ENCODE data around the gene S100A3.
"Not testable (repeated sequence)": the region's sequence is repeated elsewhere in the genome, so short reads cannot be mapped to it uniquely, and the experiment has no call there.

Gene S100A3

DNA sequence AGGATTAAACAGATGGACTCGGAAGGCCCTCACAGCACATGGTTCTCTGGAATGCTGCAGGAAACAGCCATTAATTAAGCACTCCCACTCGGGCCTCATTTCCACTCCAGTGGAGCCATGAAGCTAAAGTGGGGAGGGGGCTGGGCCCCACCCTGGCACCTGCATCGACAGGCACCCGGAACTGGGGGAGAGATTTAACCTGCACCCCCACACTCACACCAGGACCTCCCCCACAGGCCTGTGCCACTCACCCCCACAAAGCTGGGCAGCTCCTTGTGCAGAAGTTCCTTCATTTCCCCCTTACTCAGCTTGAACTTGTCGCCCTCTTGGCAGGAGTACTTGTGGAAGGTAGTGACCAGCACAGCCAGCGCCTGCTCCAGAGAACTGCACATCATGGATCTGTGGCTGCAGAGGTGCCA, 14.4 kb upstream of the S100A3 start:
- H3K9me2 ChIP-seq (replicated peaks; ENCODE audit: insufficient read depth, low read length), result no peaks in the 10 kb centered on the region
- no peaks in the 10 kb centered on the region for H3K27me3 ChIP-seq (ENCODE audit: low read length)
- no peak overlapping the region for H3K27ac ChIP-seq (ENCODE audit: low read depth, low read length)
- no peaks in the 10 kb centered on the region for H4K20me1 ChIP-seq (ENCODE audit: low read depth, low read length)
- no peaks in the 10 kb centered on the region for H3F3A ChIP-seq (ENCODE audit: insufficient read depth)
- no peak overlapping the region for H3K4me2 ChIP-seq (ENCODE audit: low read depth, low read length, poor library complexity, severe bottlenecking)
- H2AFZ ChIP-seq (ENCODE audit: low read depth, low read length, severe bottlenecking), result no peak overlapping the region
- no peak overlapping the region for H3K4me3 ChIP-seq (ENCODE audit: insufficient read depth, low read length, poor library complexity, severe bottlenecking)
- H3K79me2 ChIP-seq (ENCODE audit: insufficient read depth, low read length), result no peaks in the 10 kb centered on the region
- H3K9ac ChIP-seq (ENCODE audit: low read length), result no peak overlapping the region
- no peaks in the 10 kb centered on the region for H3K36me3 ChIP-seq (ENCODE audit: low read length)
- no peak for TF ChIP-seq EZH2phosphoT487 (conservative IDR thresholded peaks at IDR 0.05; ENCODE audit: low read length)
- TF ChIP-seq CTCF (IDR thresholded peaks at IDR 0.05; ENCODE audit: insufficient read depth, low read length, poor library complexity, severe bottlenecking), result no peak
- no peaks in the 10 kb centered on the region for H3K9me3 ChIP-seq (ENCODE audit: insufficient read depth, low read length)

DNA sequence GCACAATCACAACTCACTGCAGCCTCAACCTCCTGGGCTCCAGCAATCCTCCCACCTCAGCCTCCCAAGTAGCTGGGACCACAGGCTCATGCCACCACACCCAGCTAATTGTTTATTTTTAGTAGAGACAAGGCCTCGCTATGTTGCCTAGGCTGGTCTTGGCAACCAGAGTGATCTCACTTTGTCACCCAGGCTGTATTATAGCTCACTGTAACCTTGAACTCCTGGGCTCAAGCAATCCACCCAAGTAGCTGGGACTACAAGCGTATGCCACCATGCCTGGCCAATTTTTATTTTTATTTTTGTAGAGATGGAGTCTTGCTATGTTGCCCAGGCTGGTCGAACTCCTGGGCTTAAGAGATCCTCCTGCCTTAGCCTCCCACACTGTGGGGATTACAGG, 13.0 kb upstream of the S100A3 start:
- not testable (repeated sequence) for H3K9me2 ChIP-seq (replicated peaks; ENCODE audit: insufficient read depth, low read length); H3K79me2 ChIP-seq (ENCODE audit: insufficient read depth, low read length); H3F3A ChIP-seq (ENCODE audit: insufficient read depth); H3K4me2 ChIP-seq (ENCODE audit: low read depth, low read length, poor library complexity, severe bottlenecking); H3K27me3 ChIP-seq (ENCODE audit: low read length); H3K9me3 ChIP-seq (ENCODE audit: insufficient read depth, low read length); H4K20me1 ChIP-seq (ENCODE audit: low read depth, low read length); H3K9ac ChIP-seq (ENCODE audit: low read length); H2AFZ ChIP-seq (ENCODE audit: low read depth, low read length, severe bottlenecking); H3K36me3 ChIP-seq (ENCODE audit: low read length); H3K27ac ChIP-seq (ENCODE audit: low read depth, low read length); H3K4me3 ChIP-seq (ENCODE audit: insufficient read depth, low read length, poor library complexity, severe bottlenecking)

DNA sequence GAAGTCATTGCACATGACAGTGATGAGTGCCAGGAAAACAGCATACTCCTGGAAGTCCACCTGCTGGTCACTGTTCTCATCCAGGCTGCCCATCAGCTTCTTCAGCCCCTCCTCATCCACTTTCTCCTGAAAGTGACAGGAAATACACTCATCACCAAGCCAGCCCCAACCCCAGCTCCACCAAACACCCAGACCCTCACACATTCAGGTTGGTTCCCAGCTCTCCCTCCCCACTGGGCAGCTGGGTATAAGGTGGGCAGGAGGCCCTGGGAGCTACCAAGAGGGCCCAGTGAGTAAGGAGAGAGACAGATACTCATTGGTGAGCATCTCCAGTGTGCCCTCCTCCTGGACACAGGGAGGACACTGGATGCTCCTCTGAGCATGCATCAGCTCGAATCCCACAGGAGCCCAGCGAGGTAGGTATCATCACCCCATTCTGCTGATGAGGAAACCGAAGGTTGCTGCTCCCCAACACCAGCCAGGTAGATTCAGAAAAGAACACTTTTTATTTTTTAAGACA, 12.5 kb upstream of the S100A3 start:
- Histone ChIP-seq H3F3A (ENCODE audit: insufficient read depth) (no peaks in the 10 kb centered on the region), H3K9me3 (ENCODE audit: insufficient read depth, low read length) (no peaks in the 10 kb centered on the region), H3K4me3 (ENCODE audit: insufficient read depth, low read length, poor library complexity, severe bottlenecking) (no peak overlapping the region), H4K20me1 (ENCODE audit: low read depth, low read length) (no peaks in the 10 kb centered on the region), H3K4me2 (ENCODE audit: low read depth, low read length, poor library complexity, severe bottlenecking) (no peak overlapping the region), H3K27me3 (ENCODE audit: low read length) (no peaks in the 10 kb centered on the region), H3K36me3 (ENCODE audit: low read length) (no peaks in the 10 kb centered on the region), H3K79me2 (ENCODE audit: insufficient read depth, low read length) (no peaks in the 10 kb centered on the region), H2AFZ (ENCODE audit: low read depth, low read length, severe bottlenecking) (no peak overlapping the region), H3K27ac (ENCODE audit: low read depth, low read length) (no peak overlapping the region), H3K9ac (ENCODE audit: low read length) (no peak overlapping the region), H3K9me2 (replicated peaks; ENCODE audit: insufficient read depth, low read length) (no peaks in the 10 kb centered on the region)
- TF ChIP-seq EZH2phosphoT487 (conservative IDR thresholded peaks at IDR 0.05; ENCODE audit: low read length), result no peak
- TF ChIP-seq CTCF (IDR thresholded peaks at IDR 0.05; ENCODE audit: insufficient read depth, low read length, poor library complexity, severe bottlenecking), result no peak

- Histone ChIP-seq H3K79me2 (ENCODE audit: insufficient read depth, low read length) (no peaks in the 10 kb centered on the region), H3K27ac (ENCODE audit: low read depth, low read length) (no peak overlapping the region), H3K4me2 (ENCODE audit: low read depth, low read length, poor library complexity, severe bottlenecking) (no peak overlapping the region), H3K27me3 (ENCODE audit: low read length) (no peaks in the 10 kb centered on the region), H4K20me1 (ENCODE audit: low read depth, low read length) (no peaks in the 10 kb centered on the region), H3K9me2 (replicated peaks; ENCODE audit: insufficient read depth, low read length) (no peaks in the 10 kb centered on the region), H3K36me3 (ENCODE audit: low read length) (no peaks in the 10 kb centered on the region), H3F3A (ENCODE audit: insufficient read depth) (no peaks in the 10 kb centered on the region), H2AFZ (ENCODE audit: low read depth, low read length, severe bottlenecking) (no peak overlapping the region), H3K9ac (ENCODE audit: low read length) (no peak overlapping the region), H3K4me3 (ENCODE audit: insufficient read depth, low read length, poor library complexity, severe bottlenecking) (no peak overlapping the region), H3K9me3 (ENCODE audit: insufficient read depth, low read length) (no peaks in the 10 kb centered on the region)
- no peak for TF ChIP-seq CTCF (IDR thresholded peaks at IDR 0.05; ENCODE audit: insufficient read depth, low read length, poor library complexity, severe bottlenecking)
- no peak for TF ChIP-seq EZH2phosphoT487 (conservative IDR thresholded peaks at IDR 0.05; ENCODE audit: low read length)
Observed at GRCh38 chr1:153560771-153561465, 11.9 kb upstream of the S100A3 start.

Measured in SU-DHL-6 (cell line).